Pancreas (tissue), 10 donors: ENCODE measurements around the gene CTPS2. TPM values are rescaled to one million over a fixed set of nuclear protein-coding genes. Genes with fewer than 3 reads are reported as not detected.
A peak's percentile ranks its signal among the peaks of the same experiment; 100 is the strongest.

Source experiments
- ATAC-seq, 4 donors: fragments of 200-7000 bp; cut with Tn5 transposase; one replicate each; pipeline versions ENCODE4 v1.8.0 to v1.9.1; 2020; ENCODE audit warnings: mild to moderate bottlenecking in 4 of 4, moderate library complexity in 4 of 4
- DNase-seq, 6 donors: peaks; one replicate each; pipeline ENCODE4 v3.0.0-alpha.2; 2020
- FAIRE-seq: peaks from 2 replicates; lab custom pipeline; 2012; peaks lifted over from hg19 to GRCh38; lab: Jason Lieb, UNC
- H3K27ac ChIP-seq, 4 donors: fragments of 200-600 bp; sonication (generic); 1 replicate in 3 of 4; 2 replicates in 1 of 4; pipeline versions ENCODE4 v1.5.0 to v1.8.0; 2020
- H3K27me3 ChIP-seq, 4 donors: fragments of 200-600 bp; one replicate each; pipeline ENCODE4 v1.8.0; 2021
- H3K36me3 ChIP-seq, 3 donors: fragments of 200-600 bp; sonication (generic) in 1 of 3; one replicate each; pipeline versions ENCODE4 v1.5.0 to v1.8.0; 2020 to 2021
- H3K4me1 ChIP-seq, 3 donors: fragments of 200-600 bp; one replicate each; pipeline ENCODE4 v1.8.0; 2021
- H3K4me3 ChIP-seq, 4 donors: fragments of 200-600 bp; sonication (generic) in 2 of 4; one replicate each; pipeline versions ENCODE4 v1.5.0 to v1.8.0; 2020 to 2021
- H3K9me3 ChIP-seq, 4 donors: fragments of 200-600 bp; one replicate each; pipeline ENCODE4 v1.8.0; 2021
- CTCF ChIP-seq, 4 donors: fragments of 200-600 bp; sonication (generic) in 3 of 4; IDR thresholded peaks; one replicate each; pipeline versions ENCODE4 v1.5.0 to v1.8.0; 2021; ENCODE audit warnings: antibody characterized with exemption in 4 of 4
- WGBS, 2 donors: extraction: QIAGEN DNeasy Blood & Tissue Kit; methylation state at CpG; one replicate each; pipeline ENCODE4 v1.1.7; 2013; 5-methylcytosine and 5-hydroxymethylcytosine counted together
- intact Hi-C, 3 donors: fragments of 100-400 bp; cut with DNase I; formaldehyde crosslinking; loops; one replicate each; pipeline versions ENCODE4 v1.11.1 to v1.14.2; 2022
- polyA plus RNA-seq, 2 donors: library from polyadenylated mRNA; stranded (reverse); fragments of 200-250 nt; gene quantifications; one replicate each; pipeline ENCODE4 v1.2.3, GENCODE V29; 2013
- total RNA-seq, 6 donors: library from RNA; stranded (reverse); fragmentation: NEBNext Ultra II Directional in 4 of 6; extraction: Animal tissue kit (Norgen Biotek cat#: 25700) in 4 of 6; gene quantifications; one replicate each; pipeline versions ENCODE4 v1.2.1 to v1.2.4, GENCODE V29; 2021 to 2023
- donor health status: healthy with polysubstance abuse.
- donor health status: DM: no; HTN: no; CAD: no; lungs with moderate emphysema.
- donor health status: DM: no; HTN: no; CAD: no.
- donor health status: control.
- donor health status: control.
- donor health status: Bipolar disorder and iron deficiency.
- donor health status: DM: yes; HTN: yes; CAD: no.
- donor health status: DM: no; HTN: no; CAD: no.
- donor health status: DM: no; HTN: no; CAD: no.
- donor health status: DM: yes; HTN: yes; CAD: no.

Gene CTPS2
- total and polyA plus RNA-seq, 8 donors: 5.7 to 13.3 (median 8.8) TPM

GRCh38 chrX:16702700-16703599 lies 9.5 kb downstream of the CTPS2 start:
- H3K4me3 ChIP-seq: no peak overlapping the region
- H3K27ac ChIP-seq: no peak overlapping the region
- FAIRE-seq (no peak), DNase-seq (no peak), ATAC-seq (no peak)
- 88 to 92% methylated on average over 15 of the region's 15 CpGs for WGBS, 2 donors
- no peaks in the 10 kb centered on the region for H3K36me3 ChIP-seq
- no peak for TF ChIP-seq CTCF (IDR thresholded peaks at IDR 0.05)
- no peaks in the 10 kb centered on the region for H3K27me3 ChIP-seq
- H3K9me3 ChIP-seq: no peaks in the 10 kb centered on the region
- no peaks in the 10 kb centered on the region for H3K4me1 ChIP-seq
- intact Hi-C loops: no loop called here

DNA sequence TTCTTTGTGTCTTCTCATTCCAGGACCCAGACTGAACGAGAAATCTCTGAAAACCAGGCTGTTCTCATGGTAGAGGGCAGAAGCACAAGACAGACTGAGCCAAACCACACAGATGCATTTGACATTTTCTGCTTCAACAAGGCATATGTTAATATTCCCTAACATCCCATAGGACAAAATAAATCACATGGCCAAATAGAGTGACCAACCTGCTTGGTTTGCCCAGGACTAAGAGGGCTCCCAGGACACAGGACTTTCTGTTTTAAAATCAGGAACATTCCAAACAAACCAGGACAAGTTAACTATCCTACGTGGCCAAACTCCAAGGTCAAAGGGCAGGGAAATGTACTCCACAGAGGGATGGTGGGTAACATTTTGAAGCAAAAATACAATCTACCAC lies 11.7 kb downstream of the CTPS2 start:
- Histone ChIP-seq H3K9me3 (no peaks in the 10 kb centered on the region), H3K27me3 (no peaks in the 10 kb centered on the region), H3K4me1 (no peaks in the 10 kb centered on the region), H3K4me3 (no peak overlapping the region), H3K27ac (peak overlapping the region in 3 of 4 donors; percentile 29 to 46 (median 36)), H3K36me3 (no peaks in the 10 kb centered on the region)
- TF ChIP-seq CTCF (IDR thresholded peaks at IDR 0.05): no peak
- WGBS, 2 donors: 28 to 48% methylated on average over 2 of the region's 2 CpGs
- ATAC-seq (peak; percentile 78 to 91 (median 83)), FAIRE-seq (no peak), DNase-seq (peak in 2 of 6 donors; percentile 19 to 21)
- intact Hi-C loops: no loop called here

GRCh38 chrX:16699389-16699788 lies 13.1 kb downstream of the CTPS2 start:
- FAIRE-seq: no peak

DNA sequence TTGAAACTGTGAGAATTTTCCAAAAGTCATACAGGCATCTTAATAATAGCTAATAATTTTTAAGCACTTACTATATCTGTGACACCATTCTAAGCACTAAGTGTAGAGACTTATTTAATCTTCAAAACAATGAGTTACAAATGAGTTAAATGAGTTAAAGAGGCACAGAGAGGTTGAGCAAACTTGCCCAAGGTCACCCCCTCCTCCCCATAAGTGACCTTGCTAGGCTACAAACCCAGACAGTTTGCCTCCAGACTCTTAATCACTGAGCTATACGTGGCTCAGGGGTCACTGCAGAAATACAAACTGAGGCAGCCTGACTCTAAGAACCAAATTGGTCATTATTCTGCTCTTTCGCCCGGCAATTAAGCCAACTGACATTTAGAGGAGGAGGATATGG lies 15.5 kb downstream of the CTPS2 start:
- 40 to 42% methylated on average over 3 of the region's 3 CpGs for WGBS, 2 donors
- peak in 1 of 6 donors; percentile 36 for DNase-seq
- no peak for FAIRE-seq
- H3K27me3 ChIP-seq: no peaks in the 10 kb centered on the region
- H3K36me3 ChIP-seq: no peaks in the 10 kb centered on the region
- H3K4me1 ChIP-seq: no peaks in the 10 kb centered on the region
- no peak overlapping the region for H3K27ac ChIP-seq
- no peak overlapping the region for H3K4me3 ChIP-seq
- no peaks in the 10 kb centered on the region for H3K9me3 ChIP-seq
- intact Hi-C loops: no loop called here
- peak in 2 of 4 donors; percentile 49 to 78 for ATAC-seq
- TF ChIP-seq CTCF (IDR thresholded peaks at IDR 0.05): no peak

More at GRCh38 chrX:16699389-16699788, 13.1 kb downstream of the CTPS2 start:
- no peak for DNase-seq
- H3K27ac ChIP-seq: no peak overlapping the region
- H3K9me3 ChIP-seq: no peaks in the 10 kb centered on the region
- no peak for ATAC-seq
- 68 to 75% methylated on average over 6 of the region's 6 CpGs for WGBS, 2 donors
- intact Hi-C loops: no loop called here
- H3K4me1 ChIP-seq: no peaks in the 10 kb centered on the region
- TF ChIP-seq CTCF (IDR thresholded peaks at IDR 0.05): no peak
- H3K27me3 ChIP-seq: no peaks in the 10 kb centered on the region
- H3K4me3 ChIP-seq: no peak overlapping the region
- no peaks in the 10 kb centered on the region for H3K36me3 ChIP-seq
